Measurements from ENCODE around the gene MNS1.

Gene MNS1

DNA sequence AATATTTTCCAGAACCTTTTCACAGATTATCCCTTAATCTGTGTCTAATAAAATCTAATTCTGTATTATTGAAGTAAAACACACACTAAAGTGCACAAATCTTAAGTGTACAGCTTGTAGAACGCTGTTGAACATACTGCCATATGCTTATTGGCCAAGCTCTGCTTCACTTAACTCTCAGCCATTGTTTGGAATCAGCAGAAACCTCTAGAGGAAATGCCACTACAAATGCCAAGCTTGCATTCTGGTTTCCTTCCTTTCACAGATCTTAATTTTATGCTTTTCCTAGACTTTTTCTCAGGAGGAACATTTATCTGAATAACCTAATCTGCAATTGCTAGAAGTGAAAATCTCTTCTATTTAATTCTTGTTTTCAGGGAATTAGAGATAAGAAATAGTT, 10.1 kb downstream of the MNS1 start:
- no peak overlapping the region for H3K4me3 ChIP-seq (ENCODE audit: low read length)

DNA sequence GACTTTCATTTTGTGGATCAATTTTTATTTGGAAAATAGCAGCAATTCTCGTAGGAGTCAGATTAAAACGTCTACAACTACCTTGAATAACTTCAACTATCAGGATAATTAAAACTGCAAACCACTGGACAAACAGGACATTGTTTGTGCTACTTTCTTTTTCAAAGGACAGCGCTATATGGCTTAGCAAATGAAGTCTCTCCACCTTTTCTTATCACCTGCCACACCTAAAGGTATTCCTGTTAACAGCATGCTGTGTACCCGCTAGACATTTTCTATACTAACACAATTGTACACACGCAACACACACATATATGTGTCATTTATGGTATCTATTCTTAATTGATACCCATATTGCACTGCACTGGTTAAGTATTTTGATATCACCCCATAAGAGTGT, 19.2 kb downstream of the MNS1 start:
- no peak overlapping the region for H3K9ac ChIP-seq (ENCODE audit: low read length)
- no peaks in the 10 kb centered on the region for H3K4me1 ChIP-seq (ENCODE audit: low read length)
- H3K79me2 ChIP-seq (ENCODE audit: low read length) = no peaks in the 10 kb centered on the region
- no peak overlapping the region for H3K4me3 ChIP-seq (ENCODE audit: low read length)
- H3K27ac ChIP-seq (ENCODE audit: low read length) = no peak overlapping the region
- H4K20me1 ChIP-seq (ENCODE audit: insufficient read depth, low read length) = no peaks in the 10 kb centered on the region
- no peak overlapping the region for H2AFZ ChIP-seq (ENCODE audit: low read depth, low read length)
- TF ChIP-seq EZH2phosphoT487 (IDR thresholded peaks at IDR 0.05; ENCODE audit: low read depth) = no peak
- TF ChIP-seq, protein P1, sequence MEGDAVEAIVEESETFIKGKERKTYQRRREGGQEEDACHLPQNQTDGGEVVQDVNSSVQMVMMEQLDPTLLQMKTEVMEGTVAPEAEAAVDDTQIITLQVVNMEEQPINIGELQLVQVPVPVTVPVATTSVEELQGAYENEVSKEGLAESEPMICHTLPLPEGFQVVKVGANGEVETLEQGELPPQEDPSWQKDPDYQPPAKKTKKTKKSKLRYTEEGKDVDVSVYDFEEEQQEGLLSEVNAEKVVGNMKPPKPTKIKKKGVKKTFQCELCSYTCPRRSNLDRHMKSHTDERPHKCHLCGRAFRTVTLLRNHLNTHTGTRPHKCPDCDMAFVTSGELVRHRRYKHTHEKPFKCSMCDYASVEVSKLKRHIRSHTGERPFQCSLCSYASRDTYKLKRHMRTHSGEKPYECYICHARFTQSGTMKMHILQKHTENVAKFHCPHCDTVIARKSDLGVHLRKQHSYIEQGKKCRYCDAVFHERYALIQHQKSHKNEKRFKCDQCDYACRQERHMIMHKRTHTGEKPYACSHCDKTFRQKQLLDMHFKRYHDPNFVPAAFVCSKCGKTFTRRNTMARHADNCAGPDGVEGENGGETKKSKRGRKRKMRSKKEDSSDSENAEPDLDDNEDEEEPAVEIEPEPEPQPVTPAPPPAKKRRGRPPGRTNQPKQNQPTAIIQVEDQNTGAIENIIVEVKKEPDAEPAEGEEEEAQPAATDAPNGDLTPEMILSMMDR (IDR thresholded peaks at IDR 0.05; ENCODE audit: low read depth, low read length) = no peak
- H3K36me3 ChIP-seq (replicated peaks; ENCODE audit: low read depth, low read length) = peaks cover 25% of the 10 kb centered on the region
- no peaks in the 10 kb centered on the region for H3K9me3 ChIP-seq (ENCODE audit: insufficient read depth, low read length)
- no peaks in the 10 kb centered on the region for H3K27me3 ChIP-seq (ENCODE audit: low read depth, low read length)
- H3K4me2 ChIP-seq (ENCODE audit: low read length) = no peak overlapping the region

More for the DNA sequence above, 10.1 kb downstream of the MNS1 start:
- Histone ChIP-seq H3K9me3 (ENCODE audit: insufficient read depth, low read length) (no peaks in the 10 kb centered on the region), H4K20me1 (ENCODE audit: insufficient read depth, low read length) (no peaks in the 10 kb centered on the region), H2AFZ (ENCODE audit: low read depth, low read length) (no peak overlapping the region), H3K36me3 (replicated peaks; ENCODE audit: low read depth, low read length) (peaks cover 8% of the 10 kb centered on the region), H3K27ac (ENCODE audit: low read length) (no peak overlapping the region), H3K27me3 (ENCODE audit: low read depth, low read length) (no peaks in the 10 kb centered on the region), H3K9ac (ENCODE audit: low read length) (no peak overlapping the region), H3K4me1 (ENCODE audit: low read length) (no peaks in the 10 kb centered on the region), H3K79me2 (ENCODE audit: low read length) (no peaks in the 10 kb centered on the region; the same call in 1 of the 2 replicates), H3K4me2 (ENCODE audit: low read length) (no peak overlapping the region)
- TF ChIP-seq, protein P1 (IDR thresholded peaks at IDR 0.05; ENCODE audit: low read depth, low read length) = no peak
- TF ChIP-seq EZH2phosphoT487 (IDR thresholded peaks at IDR 0.05; ENCODE audit: low read depth) = no peak

DNA sequence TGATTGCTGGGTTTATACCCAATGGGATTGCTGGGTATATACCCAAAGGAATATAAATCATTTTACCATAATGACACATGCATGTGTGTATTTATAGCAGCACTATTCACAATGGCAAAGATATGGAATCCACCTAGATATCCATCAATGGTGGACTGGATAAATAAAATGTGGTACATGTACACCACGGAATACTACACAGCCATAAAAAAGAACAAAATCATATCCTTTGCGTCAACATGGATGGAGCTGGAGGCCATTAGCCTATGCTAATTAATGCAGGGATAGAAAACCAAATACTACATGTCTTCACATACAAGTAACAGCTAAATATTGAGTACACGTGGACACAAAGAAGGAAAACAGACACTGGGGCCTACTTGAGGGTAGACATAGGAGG, 22.6 kb downstream of the MNS1 start:
- no peaks in the 10 kb centered on the region for H3K79me2 ChIP-seq (ENCODE audit: low read length)
- no peaks in the 10 kb centered on the region for H4K20me1 ChIP-seq (ENCODE audit: insufficient read depth, low read length)
- H3K9me3 ChIP-seq (ENCODE audit: insufficient read depth, low read length) = no peaks in the 10 kb centered on the region
- H2AFZ ChIP-seq (ENCODE audit: low read depth, low read length) = no peak overlapping the region
- H3K9ac ChIP-seq (ENCODE audit: low read length) = no peak overlapping the region
- no peak overlapping the region for H3K4me2 ChIP-seq (ENCODE audit: low read length)
- no peak overlapping the region for H3K4me3 ChIP-seq (ENCODE audit: low read length)
- no peaks in the 10 kb centered on the region for H3K27me3 ChIP-seq (ENCODE audit: low read depth, low read length)
- H3K27ac ChIP-seq (ENCODE audit: low read length) = no peak overlapping the region
- TF ChIP-seq, protein P1 (IDR thresholded peaks at IDR 0.05; ENCODE audit: low read depth, low read length) = no peak
- TF ChIP-seq EZH2phosphoT487 (IDR thresholded peaks at IDR 0.05; ENCODE audit: low read depth) = no peak
- H3K4me1 ChIP-seq (ENCODE audit: low read length) = no peaks in the 10 kb centered on the region
- peaks cover 44% of the 10 kb centered on the region for H3K36me3 ChIP-seq (replicated peaks; ENCODE audit: low read depth, low read length)

DNA sequence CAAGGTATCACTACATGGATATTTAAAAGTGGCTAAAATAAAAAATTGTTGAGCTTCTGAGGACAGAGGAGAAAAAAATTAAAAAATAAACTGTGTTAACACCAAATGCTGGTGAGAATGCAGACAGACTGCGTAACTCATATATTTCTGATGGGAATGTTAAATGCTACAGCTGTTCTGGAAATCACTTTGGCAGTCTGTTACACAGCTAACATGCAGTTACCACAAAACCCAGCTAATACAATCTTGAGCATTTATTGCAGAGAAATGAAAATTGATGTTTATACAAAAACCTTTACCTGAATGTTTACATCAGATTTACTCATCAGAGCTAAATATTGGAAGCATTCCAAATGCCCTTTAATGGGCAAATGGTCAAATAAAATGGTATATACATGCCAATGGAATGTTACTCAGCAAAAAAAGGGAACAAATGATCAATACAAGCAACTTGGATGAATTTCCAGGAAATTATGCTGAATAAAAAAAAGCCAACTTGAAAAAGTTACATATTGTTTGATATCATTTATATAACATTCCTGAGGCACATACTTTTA, 24.6 kb downstream of the MNS1 start:
- Histone ChIP-seq H3K36me3 (replicated peaks; ENCODE audit: low read depth, low read length) (peaks cover 37% of the 10 kb centered on the region), H3K27me3 (ENCODE audit: low read depth, low read length) (no peaks in the 10 kb centered on the region), H3K4me2 (ENCODE audit: low read length) (no peak overlapping the region), H3K9ac (ENCODE audit: low read length) (no peak overlapping the region), H2AFZ (ENCODE audit: low read depth, low read length) (no peak overlapping the region), H3K9me3 (ENCODE audit: insufficient read depth, low read length) (no peaks in the 10 kb centered on the region), H3K4me1 (ENCODE audit: low read length) (no peaks in the 10 kb centered on the region), H3K79me2 (ENCODE audit: low read length) (no peaks in the 10 kb centered on the region), H3K4me3 (ENCODE audit: low read length) (no peak overlapping the region), H4K20me1 (ENCODE audit: insufficient read depth, low read length) (no peaks in the 10 kb centered on the region), H3K27ac (ENCODE audit: low read length) (no peak overlapping the region)
- TF ChIP-seq, protein P1 (IDR thresholded peaks at IDR 0.05; ENCODE audit: low read depth, low read length) = no peak
- TF ChIP-seq EZH2phosphoT487 (IDR thresholded peaks at IDR 0.05; ENCODE audit: low read depth) = no peak

Measured in OCI-LY3 (cell line).